ENCODE measurements around the gene HOMER1.
A peak's percentile ranks its signal among the peaks of the same experiment; 100 is the strongest.
"Not testable (repeated sequence)": the region's sequence is repeated elsewhere in the genome, so short reads cannot be mapped to it uniquely, and the experiment has no call there.

The HOMER1 gene

GRCh38 chr5:79516986-79517385 is 3.1 kb upstream of the HOMER1 start:
- DNase-seq: no peak

- DNase-seq: not testable (repeated sequence)
Observed at GRCh38 chr5:79516331-79516730, 2.4 kb upstream of the HOMER1 start.

- peak; percentile 92 for DNase-seq
Observed at GRCh38 chr5:79514391-79515105, 614 bp upstream of the HOMER1 start.

- no peak for DNase-seq
Observed at GRCh38 chr5:79513308-79513703, 628 bp downstream of the HOMER1 start.

- DNase-seq: no peak
Observed at GRCh38 chr5:79512471-79513307, 1.2 kb downstream of the HOMER1 start.

GRCh38 chr5:79512049-79512448 is 1.9 kb downstream of the HOMER1 start:
- DNase-seq: no peak

GRCh38 chr5:79510638-79511037 is 3.3 kb downstream of the HOMER1 start:
- no peak for DNase-seq

- DNase-seq: no peak
Observed at GRCh38 chr5:79509244-79509885, 4.6 kb downstream of the HOMER1 start.

GRCh38 chr5:79508794-79509193 is 5.1 kb downstream of the HOMER1 start:
- DNase-seq: no peak

GRCh38 chr5:79508354-79508753 is 5.6 kb downstream of the HOMER1 start:
- no peak for DNase-seq

- DNase-seq: no peak
Observed at GRCh38 chr5:79507251-79508205, 6.4 kb downstream of the HOMER1 start.

- no peak for DNase-seq
Observed at GRCh38 chr5:79505138-79505537, 8.8 kb downstream of the HOMER1 start.

GRCh38 chr5:79503794-79504495 is 10.0 kb downstream of the HOMER1 start:
- no peak for DNase-seq

GRCh38 chr5:79499640-79500273 is 14.2 kb downstream of the HOMER1 start:
- DNase-seq: no peak

- DNase-seq: no peak
Observed at GRCh38 chr5:79495311-79495710, 18.6 kb downstream of the HOMER1 start.

- DNase-seq: no peak
Observed at GRCh38 chr5:79493596-79494345, 20.2 kb downstream of the HOMER1 start.

GRCh38 chr5:79491690-79492317 is 22.1 kb downstream of the HOMER1 start:
- no peak for DNase-seq

GRCh38 chr5:79490323-79490936 is 23.5 kb downstream of the HOMER1 start:
- no peak for DNase-seq

GRCh38 chr5:79489773-79490172 is 24.2 kb downstream of the HOMER1 start:
- DNase-seq: no peak

- no peak for DNase-seq
Observed at GRCh38 chr5:79488775-79489174, 25.2 kb downstream of the HOMER1 start.
